ENCODE results near the gene PRORP. TPM values are rescaled to one million over a fixed set of nuclear protein-coding genes. Genes with fewer than 3 reads are reported as not detected.

PRORP gene
- total RNA-seq (2022) (34.5 and 36.3 TPM in 2 replicates), Bru-seq, nascent RNA (percentile 73 among the genes with signal in this experiment), BruChase-seq, experiment 1, labeled RNA remaining after a 2-hour chase (percentile 81 among the genes with signal in this experiment), BruChase-seq, experiment 2, labeled RNA remaining after a 6-hour chase (percentile 89 among the genes with signal in this experiment)
- long read RNA-seq, full-length matches to known transcripts = 39 of 55 reads
- long read RNA-seq, partial matches to known transcripts = 7 of 55 reads
- long read RNA-seq, other reads (novel, unspliced or antisense) = 9 of 55 reads

DNA sequence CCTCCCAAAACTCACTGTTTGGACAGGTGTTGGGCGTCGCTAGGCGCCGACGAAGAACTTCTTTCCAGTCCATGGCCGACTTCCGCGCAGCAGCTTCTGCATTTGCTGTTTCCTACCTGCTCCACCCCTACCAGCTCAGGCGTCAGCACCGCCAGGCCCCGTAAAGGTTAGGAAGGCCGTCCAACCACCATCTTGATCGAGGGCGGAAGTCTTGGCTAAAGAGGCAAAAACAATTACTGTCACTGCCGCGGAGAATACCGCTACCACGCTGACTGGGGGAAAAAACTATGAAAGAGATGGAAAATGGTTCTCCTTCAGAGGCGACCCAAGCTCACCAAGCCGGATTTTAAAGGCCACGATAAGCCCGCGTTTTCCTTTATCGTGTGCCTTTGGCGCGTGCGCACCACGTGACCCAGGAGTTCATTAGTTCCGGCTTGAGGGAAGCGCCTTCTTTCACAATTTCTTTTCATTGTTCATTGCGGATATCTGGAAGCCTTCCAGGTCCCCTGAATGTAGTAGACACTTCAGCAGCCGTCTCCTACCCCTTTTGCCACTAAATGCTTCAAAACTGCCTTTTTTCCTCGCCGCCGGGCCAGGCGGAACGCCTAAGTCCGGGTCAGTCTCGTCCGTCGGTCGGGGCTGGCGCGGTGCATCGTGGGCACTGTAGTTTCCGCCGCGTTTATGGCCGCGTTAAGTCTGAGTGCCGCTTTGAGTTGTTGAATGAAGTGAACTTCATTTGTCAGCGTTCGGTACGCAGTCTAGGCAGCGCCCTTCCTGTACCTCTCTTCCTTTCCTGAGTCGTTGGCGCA lies at the start of gene PRORP, which contains the start of gene PPP2R3C:
Gene PRORP, plus strand, starts transcription at position 666 of the 809 bp plus-strand sequence. CDS start 694 bp downstream, outside the sequence.
Gene PPP2R3C, minus strand, starts transcription at position 104 of the 809 bp plus-strand sequence. Its CDS starts 31 bp downstream, at position 73.
- intact Hi-C loops (cut with micrococcal nuclease; ENCODE audit: unreplicated experiment) = loop anchor here (1.0 to 10.0 kb wide), 5 partner anchors 9 to 283 kb away; partner anchors contain the start of genes FAM177A1, NFKBIA, PSMA6 and SRP54
- H3K27ac Mint-ChIP-seq (ENCODE audit: unreplicated experiment) = peak within 1 kb of the TSS; percentile 100
- H3K27me3 Mint-ChIP-seq (ENCODE audit: insufficient read depth, unreplicated experiment) = no peaks in the 10 kb centered on the region
- peak; percentile 95 to 97 for DNase-seq
- peaks cover 38% of the 10 kb centered on the region for H3K4me1 Mint-ChIP-seq (ENCODE audit: low read depth, unreplicated experiment)
- Histone ChIP-seq H3K4me1 (no peaks in the 10 kb centered on the region), H3K36me3 (ENCODE audit: control insufficient read depth, insufficient read depth, low read length) (no peaks in the 10 kb centered on the region), H3K27me3 (replicated peaks; ENCODE audit: control insufficient read depth, insufficient read depth, low read length) (no peaks in the 10 kb centered on the region), H3K4me3 (ENCODE audit: low read depth, low read length) (peak within 1 kb of the TSS; percentile 70), H3K9me3 (no peaks in the 10 kb centered on the region)
- no TSS peak for BruUV-seq (replicated peaks)
- ChIA-PET CTCF (no interaction called here), POLR2A (interaction anchor here (0.5 to 2.1 kb wide), 10 partner anchors 39 to 1199 kb away, joined by 3 to 35 read pairs (median 8); partner anchors contain the start of genes FAM177A1, MBIP, NFKBIA and PSMA6)
- H3K9me3 Mint-ChIP-seq (ENCODE audit: unreplicated experiment) = no peaks in the 10 kb centered on the region
- H3K4me3 Mint-ChIP-seq (ENCODE audit: unreplicated experiment) = peak within 1 kb of the TSS; percentile 88
- peaks cover 58% of the 10 kb centered on the region for H3K36me3 Mint-ChIP-seq (ENCODE audit: insufficient read depth, unreplicated experiment)
- TF ChIP-seq, protein P1, sequence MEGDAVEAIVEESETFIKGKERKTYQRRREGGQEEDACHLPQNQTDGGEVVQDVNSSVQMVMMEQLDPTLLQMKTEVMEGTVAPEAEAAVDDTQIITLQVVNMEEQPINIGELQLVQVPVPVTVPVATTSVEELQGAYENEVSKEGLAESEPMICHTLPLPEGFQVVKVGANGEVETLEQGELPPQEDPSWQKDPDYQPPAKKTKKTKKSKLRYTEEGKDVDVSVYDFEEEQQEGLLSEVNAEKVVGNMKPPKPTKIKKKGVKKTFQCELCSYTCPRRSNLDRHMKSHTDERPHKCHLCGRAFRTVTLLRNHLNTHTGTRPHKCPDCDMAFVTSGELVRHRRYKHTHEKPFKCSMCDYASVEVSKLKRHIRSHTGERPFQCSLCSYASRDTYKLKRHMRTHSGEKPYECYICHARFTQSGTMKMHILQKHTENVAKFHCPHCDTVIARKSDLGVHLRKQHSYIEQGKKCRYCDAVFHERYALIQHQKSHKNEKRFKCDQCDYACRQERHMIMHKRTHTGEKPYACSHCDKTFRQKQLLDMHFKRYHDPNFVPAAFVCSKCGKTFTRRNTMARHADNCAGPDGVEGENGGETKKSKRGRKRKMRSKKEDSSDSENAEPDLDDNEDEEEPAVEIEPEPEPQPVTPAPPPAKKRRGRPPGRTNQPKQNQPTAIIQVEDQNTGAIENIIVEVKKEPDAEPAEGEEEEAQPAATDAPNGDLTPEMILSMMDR (IDR thresholded peaks at IDR 0.05; ENCODE audit: insufficient read depth in 1 of 2, low read depth in 1 of 2, low read length in 1 of 2, severe bottlenecking in 1 of 2, unreplicated experiment in 1 of 2) = no peak

DNA sequence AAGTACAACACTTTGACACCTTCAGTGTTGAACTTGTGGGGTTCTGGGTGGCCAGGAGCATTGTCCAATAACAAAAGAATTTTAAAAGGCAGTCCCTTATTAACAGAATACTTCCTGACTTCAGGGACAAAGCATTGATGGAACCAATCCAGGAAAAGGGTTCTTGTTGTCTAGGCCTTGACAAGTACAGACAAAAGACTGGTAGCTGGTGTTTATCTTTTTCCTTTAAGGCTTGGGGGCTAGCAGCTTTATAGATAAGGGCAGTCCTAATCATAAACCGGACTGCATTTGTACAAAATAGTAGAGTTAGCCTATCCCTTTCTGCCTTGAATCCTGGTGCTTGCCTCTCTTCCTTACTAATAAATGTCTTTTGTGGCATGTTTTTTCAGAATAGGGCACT lies 48.9 kb upstream of the PRORP start:
- Histone ChIP-seq H3K9me3 (no peaks in the 10 kb centered on the region), H3K36me3 (ENCODE audit: control insufficient read depth, insufficient read depth, low read length) (no peaks in the 10 kb centered on the region), H3K4me1 (peaks cover 7% of the 10 kb centered on the region), H3K4me3 (ENCODE audit: low read depth, low read length) (no peak overlapping the region), H3K27me3 (replicated peaks; ENCODE audit: control insufficient read depth, insufficient read depth, low read length) (no peaks in the 10 kb centered on the region)
- ChIA-PET POLR2A (no interaction called here), CTCF (no interaction called here)
- H3K36me3 Mint-ChIP-seq (ENCODE audit: insufficient read depth, unreplicated experiment) = peaks cover 25% of the 10 kb centered on the region
- BruUV-seq (replicated peaks) = no TSS peak
- H3K4me1 Mint-ChIP-seq (ENCODE audit: low read depth, unreplicated experiment) = no peaks in the 10 kb centered on the region
- DNase-seq = no peak
- H3K4me3 Mint-ChIP-seq (ENCODE audit: unreplicated experiment) = no peak overlapping the region
- H3K27ac Mint-ChIP-seq (ENCODE audit: unreplicated experiment) = no peak overlapping the region
- TF ChIP-seq, protein P1 (IDR thresholded peaks at IDR 0.05; ENCODE audit: insufficient read depth in 1 of 2, low read depth in 1 of 2, low read length in 1 of 2, severe bottlenecking in 1 of 2, unreplicated experiment in 1 of 2) = no peak
- H3K9me3 Mint-ChIP-seq (ENCODE audit: unreplicated experiment) = no peaks in the 10 kb centered on the region
- H3K27me3 Mint-ChIP-seq (ENCODE audit: insufficient read depth, unreplicated experiment) = no peaks in the 10 kb centered on the region
- intact Hi-C loops (cut with micrococcal nuclease; ENCODE audit: unreplicated experiment) = no loop called here

DNA sequence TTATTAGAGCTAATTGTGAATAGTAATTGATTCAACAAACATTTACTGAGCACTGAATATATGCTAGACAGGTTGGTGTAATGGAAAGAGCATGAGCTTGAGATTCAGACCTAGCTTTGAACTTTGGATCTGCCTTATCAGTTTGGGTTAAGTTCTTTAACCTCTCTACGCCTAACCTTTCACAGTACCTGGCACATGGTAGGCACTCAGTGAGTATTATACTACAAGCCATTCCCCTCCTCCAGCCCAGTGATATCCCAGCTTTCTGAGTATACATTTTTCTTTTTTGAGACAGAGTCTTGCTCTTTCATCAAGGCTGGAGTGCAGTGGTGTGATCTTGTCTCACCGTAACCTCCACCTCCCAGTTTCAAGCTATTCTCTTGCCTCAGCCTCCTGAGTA lies 44.3 kb upstream of the PRORP start:
- peaks cover 35% of the 10 kb centered on the region for H3K36me3 Mint-ChIP-seq (ENCODE audit: insufficient read depth, unreplicated experiment)
- no peaks in the 10 kb centered on the region for H3K9me3 Mint-ChIP-seq (ENCODE audit: unreplicated experiment)
- intact Hi-C loops (cut with micrococcal nuclease; ENCODE audit: unreplicated experiment) = no loop called here
- Histone ChIP-seq H3K36me3 (ENCODE audit: control insufficient read depth, insufficient read depth, low read length) (no peaks in the 10 kb centered on the region), H3K9me3 (no peaks in the 10 kb centered on the region), H3K27me3 (replicated peaks; ENCODE audit: control insufficient read depth, insufficient read depth, low read length) (no peaks in the 10 kb centered on the region), H3K4me1 (peaks cover 8% of the 10 kb centered on the region), H3K4me3 (ENCODE audit: low read depth, low read length) (no peak overlapping the region)
- TF ChIP-seq, protein P1 (IDR thresholded peaks at IDR 0.05; ENCODE audit: insufficient read depth in 1 of 2, low read depth in 1 of 2, low read length in 1 of 2, severe bottlenecking in 1 of 2, unreplicated experiment in 1 of 2) = no peak
- POLR2A ChIA-PET = interaction anchor here (0.6 to 1.2 kb wide), 2 partner anchors 37 to 44 kb away, joined by 4 to 8 read pairs; partner anchors contain the start of genes PPP2R3C and PRORP
- CTCF ChIA-PET = no interaction called here
- no peaks in the 10 kb centered on the region for H3K27me3 Mint-ChIP-seq (ENCODE audit: insufficient read depth, unreplicated experiment)
- no TSS peak for BruUV-seq (replicated peaks)
- DNase-seq = no peak
- no peak overlapping the region for H3K27ac Mint-ChIP-seq (ENCODE audit: unreplicated experiment)
- no peaks in the 10 kb centered on the region for H3K4me1 Mint-ChIP-seq (ENCODE audit: low read depth, unreplicated experiment)
- H3K4me3 Mint-ChIP-seq (ENCODE audit: unreplicated experiment) = no peak overlapping the region

All from Caco-2 (cell line).